ENCODE results near the gene DDX23.

DNA sequence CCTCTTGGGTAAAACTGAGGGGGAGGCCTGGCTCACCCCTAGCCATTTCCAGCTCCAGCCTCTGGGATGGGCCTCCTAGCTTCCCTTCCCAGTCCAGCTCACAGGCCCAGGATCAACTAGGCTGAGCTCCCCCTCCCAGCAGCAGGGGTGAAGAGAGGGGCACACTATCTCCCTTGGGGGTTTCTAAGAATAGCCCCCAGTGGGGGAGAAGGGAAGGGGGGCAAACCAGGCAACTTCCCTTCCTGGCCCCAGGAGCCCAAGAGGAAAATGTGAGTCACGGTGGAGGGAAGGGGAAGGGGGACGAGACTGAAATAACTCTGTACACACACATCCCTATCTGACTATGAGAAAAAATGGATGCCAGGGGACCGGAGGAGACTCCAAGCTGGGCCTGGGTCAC is 72.1 kb downstream of the DDX23 start:
- TF ChIP-seq POLR2A (IDR thresholded peaks at IDR 0.05), result no peak
- TF ChIP-seq, protein P1, sequence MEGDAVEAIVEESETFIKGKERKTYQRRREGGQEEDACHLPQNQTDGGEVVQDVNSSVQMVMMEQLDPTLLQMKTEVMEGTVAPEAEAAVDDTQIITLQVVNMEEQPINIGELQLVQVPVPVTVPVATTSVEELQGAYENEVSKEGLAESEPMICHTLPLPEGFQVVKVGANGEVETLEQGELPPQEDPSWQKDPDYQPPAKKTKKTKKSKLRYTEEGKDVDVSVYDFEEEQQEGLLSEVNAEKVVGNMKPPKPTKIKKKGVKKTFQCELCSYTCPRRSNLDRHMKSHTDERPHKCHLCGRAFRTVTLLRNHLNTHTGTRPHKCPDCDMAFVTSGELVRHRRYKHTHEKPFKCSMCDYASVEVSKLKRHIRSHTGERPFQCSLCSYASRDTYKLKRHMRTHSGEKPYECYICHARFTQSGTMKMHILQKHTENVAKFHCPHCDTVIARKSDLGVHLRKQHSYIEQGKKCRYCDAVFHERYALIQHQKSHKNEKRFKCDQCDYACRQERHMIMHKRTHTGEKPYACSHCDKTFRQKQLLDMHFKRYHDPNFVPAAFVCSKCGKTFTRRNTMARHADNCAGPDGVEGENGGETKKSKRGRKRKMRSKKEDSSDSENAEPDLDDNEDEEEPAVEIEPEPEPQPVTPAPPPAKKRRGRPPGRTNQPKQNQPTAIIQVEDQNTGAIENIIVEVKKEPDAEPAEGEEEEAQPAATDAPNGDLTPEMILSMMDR (IDR thresholded peaks at IDR 0.05), result no peak

All from Peyer's patch (tissue), 4 donors.